H54 (cell line): ENCODE data around the gene MBTPS1.

Experiments
- DNase-seq: peaks from one replicate; pipeline ENCODE4 v3.0.0; 2011; ENCODE audit warnings: low spot score, mixed read lengths; ENCODE audit not compliant: insufficient read length
- FAIRE-seq: peaks from 3 replicates; lab custom pipeline; 2011; peaks lifted over from hg19 to GRCh38; lab: Jason Lieb, UNC
- POLR2A ChIP-seq: IDR thresholded peaks from 2 replicates; pipeline ENCODE4 v1.6.1; 2011; ENCODE audit warnings: low read depth, mild to moderate bottlenecking, low read length

MBTPS1 gene

DNA sequence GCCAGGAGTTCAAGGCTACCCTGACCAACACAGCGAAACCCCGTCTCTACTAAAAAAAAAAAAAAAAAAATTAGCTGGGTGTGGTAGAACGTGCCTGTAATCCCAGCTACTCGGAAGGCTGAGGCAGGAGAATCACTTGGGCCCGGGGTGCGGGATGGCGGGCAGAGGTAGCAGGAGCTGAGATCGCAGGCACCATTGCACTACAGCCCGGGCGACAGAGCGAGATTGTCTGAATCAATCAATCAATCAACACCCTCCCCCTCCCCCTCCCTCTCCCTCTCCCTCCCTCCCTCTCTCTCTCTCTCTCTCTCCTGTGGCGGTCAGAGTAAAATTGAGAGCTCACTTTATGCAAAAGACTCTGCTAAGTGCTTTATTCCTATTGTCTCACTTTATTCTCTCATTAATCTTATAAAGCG is 27.1 kb upstream of the MBTPS1 start:
- DNase-seq (no peak), FAIRE-seq (no peak)
- no peak for TF ChIP-seq POLR2A

DNA sequence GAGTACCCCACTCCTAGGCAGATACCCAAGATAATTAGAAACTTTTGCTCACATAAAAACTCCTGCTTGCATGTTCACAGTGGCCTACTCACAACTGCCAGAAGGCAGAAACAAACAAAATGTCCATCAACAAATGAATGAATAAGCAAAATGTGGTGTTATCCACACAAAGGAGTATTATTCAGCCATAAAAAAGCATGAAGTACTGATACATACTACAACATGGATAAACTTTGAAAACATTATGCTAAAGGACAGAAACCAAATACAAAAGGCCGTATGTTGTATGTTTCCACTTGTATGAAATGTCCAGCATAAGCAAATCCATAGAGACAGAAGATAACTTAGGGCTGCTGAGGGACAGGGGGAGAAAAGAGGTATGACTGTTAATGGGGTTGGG is 26.3 kb upstream of the MBTPS1 start:
- no peak for TF ChIP-seq POLR2A
- DNase-seq (no peak), FAIRE-seq (no peak)

DNA sequence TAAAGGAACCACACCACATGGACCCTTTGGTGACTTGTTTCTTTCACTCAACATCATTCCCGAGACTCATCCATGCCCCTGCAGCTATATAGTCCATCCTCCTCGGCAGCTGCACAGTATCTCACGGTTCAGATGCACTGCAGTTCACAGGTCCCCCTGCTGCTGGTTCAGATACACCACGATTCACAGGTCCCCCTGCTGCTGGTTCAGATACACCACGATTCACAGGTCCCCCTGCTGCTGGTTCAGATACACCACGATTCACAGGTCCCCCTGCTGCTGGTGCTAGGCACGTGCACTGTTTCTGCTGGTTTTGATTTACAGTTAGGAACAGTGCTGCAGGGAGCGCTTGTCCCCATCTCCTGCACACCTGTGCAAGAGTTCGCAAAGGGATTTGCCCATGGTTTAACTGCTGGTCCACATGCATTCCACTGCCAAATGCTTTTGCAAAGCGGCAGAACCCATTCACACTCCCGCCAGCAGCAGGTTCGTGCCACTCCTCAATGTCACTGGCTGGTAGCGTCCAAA is 24.5 kb upstream of the MBTPS1 start:
- FAIRE-seq (no peak), DNase-seq (no peak)
- TF ChIP-seq POLR2A: no peak

DNA sequence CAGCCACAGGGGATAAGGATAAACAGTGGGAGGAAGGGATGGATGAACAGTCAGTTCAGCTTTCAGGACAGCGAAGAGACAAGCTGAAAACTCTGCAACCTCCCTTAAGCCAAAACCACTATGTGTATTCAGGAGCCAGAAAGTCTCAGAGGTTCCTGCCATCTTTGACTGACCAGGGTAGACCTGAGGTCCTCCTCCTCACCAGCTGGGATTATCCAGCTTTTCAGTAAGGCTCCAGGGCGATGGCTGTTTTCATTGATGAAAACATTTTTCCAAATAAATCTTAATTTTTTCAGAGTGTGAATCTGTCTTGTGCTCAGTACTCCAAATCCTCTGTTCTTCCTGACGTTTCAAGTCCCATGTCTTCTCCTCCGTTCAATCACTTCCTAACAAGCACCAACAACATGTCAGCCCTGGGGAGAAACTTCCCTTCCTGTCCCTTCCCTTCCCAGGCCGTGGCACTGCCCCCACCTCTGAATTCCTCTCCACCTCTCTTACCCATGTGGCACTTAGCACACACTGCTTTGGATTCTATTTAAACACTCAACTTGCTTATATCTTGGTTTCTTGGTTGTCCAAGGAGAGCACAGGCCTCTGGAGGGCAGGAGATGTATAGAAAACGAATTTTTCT is 23.0 kb upstream of the MBTPS1 start:
- FAIRE-seq: no peak
- TF ChIP-seq POLR2A: no peak
- no peak for DNase-seq

DNA sequence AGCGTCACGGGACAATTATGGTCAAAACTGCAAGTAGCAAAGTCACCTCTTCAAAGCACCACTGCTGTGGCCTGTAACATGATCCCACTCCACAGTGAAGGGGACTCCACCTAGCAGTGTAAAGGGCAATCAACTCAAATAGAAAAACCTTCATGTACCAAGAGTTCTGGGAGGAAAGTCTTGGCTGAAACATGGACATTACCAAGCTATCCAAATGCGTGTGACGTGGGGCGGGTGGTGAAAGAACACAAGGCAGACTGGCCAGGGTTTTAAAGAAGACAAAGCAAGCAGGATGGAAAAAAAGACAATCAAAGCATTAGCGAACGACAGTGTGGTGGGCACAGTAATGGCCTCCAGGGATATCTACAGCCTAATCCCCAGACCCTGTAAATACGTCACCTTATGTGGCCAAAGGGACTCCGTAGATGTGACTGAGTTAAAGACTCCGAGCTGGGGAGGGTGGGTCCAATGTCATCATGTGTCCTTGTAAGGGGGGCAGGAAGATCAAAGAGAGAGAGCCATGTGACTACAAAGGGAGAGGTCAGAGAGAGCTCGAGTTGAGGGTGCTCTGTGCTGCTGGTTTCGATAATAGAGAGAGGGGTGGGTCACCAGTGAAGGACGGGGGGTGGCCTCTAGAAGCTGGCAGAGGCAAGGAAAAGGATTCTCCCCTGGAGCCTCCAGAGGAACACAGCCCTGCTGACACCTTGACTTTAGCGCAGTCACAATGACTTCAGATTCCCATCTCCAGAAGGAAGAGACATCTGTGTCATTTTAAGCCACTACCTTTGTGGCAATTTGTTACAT is 22.3 kb upstream of the MBTPS1 start:
- TF ChIP-seq POLR2A: no peak
- FAIRE-seq (no peak), DNase-seq (no peak)

DNA sequence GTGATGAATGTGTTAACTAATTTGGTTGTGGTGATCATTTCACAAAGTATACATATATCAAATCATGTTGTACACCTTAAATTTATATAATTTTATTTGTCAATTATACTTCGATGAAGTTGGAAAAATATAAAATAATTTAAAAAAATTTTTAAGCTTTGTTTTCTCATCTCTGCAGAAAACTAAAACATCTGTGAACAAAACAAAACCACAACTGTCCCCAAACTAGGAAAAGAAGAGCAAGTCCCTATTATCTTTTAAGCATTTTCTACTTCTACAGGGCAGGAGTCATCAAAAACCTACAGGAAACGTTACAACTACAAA is 21.7 kb upstream of the MBTPS1 start:
- no peak for TF ChIP-seq POLR2A
- FAIRE-seq (no peak), DNase-seq (no peak)

DNA sequence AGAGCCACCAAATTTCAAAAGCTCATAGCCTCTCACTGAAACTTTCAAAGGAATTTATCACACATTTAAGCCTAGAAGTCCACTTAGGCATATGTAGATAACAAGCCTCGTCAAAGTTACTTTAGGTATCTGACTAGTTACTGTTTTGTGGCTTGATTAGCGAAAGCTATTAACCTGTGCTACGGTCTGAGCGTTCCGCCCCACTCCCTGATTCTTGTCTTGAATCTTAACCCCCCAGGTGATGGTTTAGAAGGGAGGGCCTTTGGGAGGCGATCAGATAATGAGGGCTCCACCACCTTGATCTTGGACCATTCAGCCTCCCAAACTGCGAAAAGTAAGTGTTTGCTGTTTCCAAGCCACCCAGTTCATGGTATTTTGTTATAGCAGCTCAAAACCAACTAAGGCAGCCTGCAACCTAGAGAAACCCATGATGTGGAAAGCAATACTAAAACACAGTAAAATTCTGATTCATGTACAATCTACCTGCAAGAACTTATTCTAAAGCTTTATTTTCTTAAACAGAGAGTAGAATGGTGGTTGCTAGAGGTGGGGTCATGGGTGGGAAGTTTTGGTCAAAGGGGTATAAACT is 21.1 kb upstream of the MBTPS1 start:
- TF ChIP-seq POLR2A: no peak
- FAIRE-seq (no peak), DNase-seq (no peak)

DNA sequence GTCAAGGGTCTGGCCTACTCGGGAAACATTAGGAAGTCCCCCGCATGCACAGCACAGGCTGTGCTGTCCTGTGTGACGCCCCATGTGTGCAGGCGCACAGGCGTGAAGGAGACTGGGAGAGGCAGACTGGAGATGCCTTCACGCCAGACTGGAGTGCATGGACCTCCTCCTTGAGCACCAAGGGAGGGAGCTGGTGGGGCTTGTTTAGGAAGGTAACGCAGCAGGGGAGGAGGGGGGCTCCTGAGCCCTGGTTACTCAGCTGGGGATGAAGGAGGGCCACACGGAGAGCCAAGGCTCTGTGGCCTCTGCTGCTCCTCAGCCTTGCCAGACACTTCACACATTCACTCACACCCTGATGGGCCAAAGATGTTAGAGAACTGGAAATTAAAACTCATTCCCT is 20.5 kb upstream of the MBTPS1 start:
- no peak for DNase-seq
- FAIRE-seq: no peak
- TF ChIP-seq POLR2A: no peak

DNA sequence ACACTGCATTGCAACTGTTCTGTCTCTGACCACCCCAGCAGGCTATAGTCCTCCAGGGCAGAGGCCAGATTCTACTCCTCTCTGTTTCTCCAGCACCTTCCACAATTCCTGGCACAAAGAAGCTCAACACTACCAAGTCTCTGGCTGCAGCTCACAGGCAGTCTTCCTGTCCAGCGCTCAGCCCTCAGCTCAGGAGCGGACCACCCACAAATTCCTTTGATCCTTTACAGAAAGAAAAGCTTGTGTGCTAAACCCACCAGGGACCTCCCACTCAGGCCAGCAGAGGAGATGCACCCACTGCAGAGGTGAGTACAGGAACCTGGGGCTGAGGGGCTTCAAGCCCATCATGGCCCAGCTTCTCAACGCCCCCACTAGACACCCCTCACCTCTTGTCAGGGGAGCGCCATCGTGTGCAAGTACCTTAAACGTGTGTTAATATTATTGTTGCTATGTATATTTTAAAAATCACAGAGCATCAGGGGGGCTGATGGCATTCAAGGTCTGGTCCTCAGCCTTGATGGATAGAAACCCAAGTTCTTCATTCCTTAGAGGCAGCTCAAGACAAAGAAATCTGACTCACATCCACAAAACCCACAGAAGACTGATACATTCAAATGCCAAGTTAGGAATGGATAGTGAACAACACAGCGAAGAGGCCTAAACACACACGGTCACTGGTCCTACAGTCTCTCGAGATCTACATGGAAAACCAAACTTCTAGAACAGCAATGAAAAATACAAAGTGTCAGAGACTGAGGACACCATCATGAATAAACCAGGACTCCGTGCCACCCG is 19.8 kb upstream of the MBTPS1 start:
- FAIRE-seq: no peak
- no peak for DNase-seq
- no peak for TF ChIP-seq POLR2A

DNA sequence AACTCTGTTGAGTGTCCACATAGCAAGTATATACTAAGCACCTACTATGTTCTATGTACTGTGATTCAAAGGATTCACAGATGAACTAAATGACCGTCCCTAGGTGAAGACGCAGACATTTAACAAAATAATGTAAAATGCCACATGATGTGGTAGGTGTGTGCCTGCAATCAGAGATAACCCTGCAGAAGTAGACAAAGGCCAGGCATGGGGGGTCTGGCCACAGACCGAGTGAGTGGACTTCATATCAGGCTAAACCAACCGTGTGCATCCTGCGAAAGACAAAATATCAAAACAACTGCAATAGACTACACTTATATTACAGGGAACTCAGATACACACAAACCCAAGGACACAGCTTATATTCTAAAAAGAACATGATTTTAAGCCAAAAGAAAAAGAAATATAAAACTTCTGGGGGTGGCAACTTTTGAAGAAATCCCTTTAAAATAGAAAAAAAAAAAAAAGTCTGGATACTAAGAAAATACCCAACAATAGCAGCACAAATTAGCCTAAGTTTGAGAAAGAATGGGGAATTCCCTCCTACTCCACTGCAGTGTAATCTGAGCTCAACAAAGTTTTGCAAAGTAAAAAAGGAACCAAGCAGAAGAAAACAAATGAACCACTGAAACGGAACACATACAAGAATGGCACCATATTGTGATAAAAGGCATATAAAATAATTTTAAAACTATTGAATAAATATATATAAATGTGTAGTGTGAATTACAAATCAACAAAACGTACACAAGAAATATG is 16.0 kb upstream of the MBTPS1 start:
- no peak for TF ChIP-seq POLR2A
- DNase-seq: no peak
- FAIRE-seq: no peak

DNA sequence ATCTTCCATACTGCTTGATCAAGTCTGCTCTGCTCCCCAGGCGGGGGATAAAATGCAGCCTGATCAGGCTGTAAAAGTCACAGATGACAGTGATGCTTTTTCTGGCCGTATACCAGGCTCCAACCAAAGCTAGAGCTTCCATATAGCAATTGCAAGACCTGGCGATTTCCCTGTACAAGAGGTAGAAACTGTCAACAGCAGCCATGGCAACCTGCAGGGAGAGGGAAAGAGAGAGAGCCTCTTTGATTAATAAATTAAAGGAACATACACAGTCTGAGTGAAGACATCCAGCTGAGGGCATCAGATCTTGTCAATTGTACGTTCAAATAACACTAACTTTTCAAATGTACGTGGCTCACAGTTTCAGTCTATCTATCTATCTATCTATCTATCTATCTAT is 14.4 kb upstream of the MBTPS1 start:
- FAIRE-seq: no peak

DNA sequence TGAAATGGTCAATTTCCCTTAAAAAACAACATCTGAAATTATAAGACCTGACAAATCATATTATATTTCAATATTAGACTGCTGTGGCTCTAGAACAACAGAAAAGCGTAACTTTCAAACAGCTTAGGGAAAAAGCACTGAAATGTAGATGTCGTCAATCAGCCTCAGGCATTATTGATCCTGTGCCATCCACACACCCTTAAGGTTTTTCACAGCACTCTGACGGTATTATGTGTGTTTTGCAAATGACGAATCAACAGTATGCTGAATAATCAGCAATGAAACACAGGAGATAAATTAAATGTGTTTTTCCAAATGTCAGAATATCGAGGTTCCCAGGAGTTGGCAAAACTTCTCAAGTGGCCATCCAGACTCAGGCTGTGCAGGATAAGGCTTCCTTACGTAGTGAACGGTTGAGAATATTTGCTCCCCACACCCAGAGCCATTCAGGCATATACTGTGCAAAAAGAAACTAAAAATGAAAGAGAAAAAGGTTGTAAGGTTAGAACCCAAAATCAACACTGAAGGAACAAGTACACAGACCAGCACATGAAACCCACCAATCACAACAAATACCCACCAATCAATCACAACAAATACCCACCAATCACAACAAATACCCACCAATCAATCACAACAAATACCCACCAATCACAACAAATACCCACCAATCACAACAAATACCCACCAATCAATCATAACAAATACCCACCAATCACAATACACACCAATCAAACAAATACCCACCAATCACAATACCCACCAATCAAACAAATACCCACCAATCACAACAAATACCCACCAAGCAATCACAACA is 7.7 kb upstream of the MBTPS1 start:
- TF ChIP-seq POLR2A: no peak
- FAIRE-seq: no peak
- DNase-seq: no peak

More for the DNA sequence above, 14.4 kb upstream of the MBTPS1 start:
- TF ChIP-seq POLR2A: no peak
- no peak for DNase-seq

DNA sequence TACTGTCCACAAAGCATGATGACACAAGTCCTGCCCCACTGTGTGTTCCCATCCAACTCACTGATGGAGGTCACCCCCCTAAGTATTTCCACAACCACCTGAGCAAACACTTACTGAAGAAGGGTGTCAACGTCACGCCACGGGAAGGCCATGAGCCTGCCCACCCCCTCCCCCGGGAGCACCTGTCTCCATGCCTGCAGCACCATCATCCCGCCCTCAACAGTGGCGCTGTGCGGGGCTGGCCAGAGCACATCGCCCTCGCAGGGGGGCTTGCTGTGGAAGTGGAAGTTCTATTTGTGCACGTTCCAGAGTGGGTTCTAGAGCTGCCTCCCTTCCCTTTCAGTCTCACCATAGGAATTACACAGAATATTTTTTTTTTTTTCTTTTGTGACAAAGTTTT is 4.3 kb upstream of the MBTPS1 start:
- DNase-seq: no peak
- FAIRE-seq: no peak
- TF ChIP-seq POLR2A: no peak
